GM19240 (cell line): Measurements from ENCODE around the gene HECTD4.
"Not testable (repeated sequence)": the region's sequence is repeated elsewhere in the genome, so short reads cannot be mapped to it uniquely, and the experiment has no call there.

Experiments
- DNase-seq: peaks from one replicate; pipeline ENCODE4 v3.0.0; 2011; ENCODE audit warnings: low spot score; ENCODE audit not compliant: insufficient read length

Gene HECTD4

GRCh38 chr12:112124918-112125249 lies 257.3 kb downstream of the HECTD4 start:
- DNase-seq, result no peak

- DNase-seq, result no peak
Measured at GRCh38 chr12:112122823-112123690, 259.2 kb downstream of the HECTD4 start.

- no peak for DNase-seq
Measured at GRCh38 chr12:112121780-112122565, 260.3 kb downstream of the HECTD4 start.

GRCh38 chr12:112117685-112118084 lies 264.5 kb downstream of the HECTD4 start:
- DNase-seq, result no peak

GRCh38 chr12:112116232-112117060 lies 265.8 kb downstream of the HECTD4 start:
- DNase-seq, result no peak

GRCh38 chr12:112115259-112116045 lies 266.8 kb downstream of the HECTD4 start:
- no peak for DNase-seq

- DNase-seq, result no peak
Measured at GRCh38 chr12:112112409-112113133, 269.7 kb downstream of the HECTD4 start.

- no peak for DNase-seq
Measured at GRCh38 chr12:112111931-112112330, 270.3 kb downstream of the HECTD4 start.

- not testable (repeated sequence) for DNase-seq
Measured at GRCh38 chr12:112110787-112111662, 271.2 kb downstream of the HECTD4 start.
